Endothelial cell of umbilical vein (primary cell): ENCODE data around the gene KLK14. TPM values are rescaled to one million over a fixed set of nuclear protein-coding genes. Genes with fewer than 3 reads are reported as not detected.

Experiments
- BruUV-seq: library from RNA; stranded (reverse); fragments of 400-500 nt; replicated peaks from 2 replicates; lab custom pipeline; 2021; lab: Mats Ljungman, UMichigan
- CTCF ChIA-PET: fragments of 300-600, 350-600 bp; sonication (Branson Sonifier 250); formaldehyde crosslinking; loops from one replicate; lab custom pipeline; 2021; ENCODE audit warnings: antibody characterized with exemption, inconsistent platforms; lab: Charles Lee
- POLR2A ChIA-PET: fragments of 300-600, 350-600 bp; sonication (Branson Sonifier 250); formaldehyde crosslinking; loops from one replicate; lab custom pipeline; 2021; ENCODE audit warnings: antibody characterized with exemption, inconsistent platforms; lab: Charles Lee
- DNase-seq: peaks from one replicate; pipeline ENCODE4 v3.0.0-alpha.2; 2011; ENCODE audit warnings: low read depth, low spot score
- FAIRE-seq: peaks from 2 replicates; lab custom pipeline; 2011; peaks lifted over from hg19 to GRCh38; lab: Jason Lieb, UNC
- H2AFZ ChIP-seq: 2 replicates; pipeline ENCODE4 v1.6.0; 2012; ENCODE audit warnings: low read depth, low read length, control low read depth, inconsistent platforms
- H3K27ac ChIP-seq: 2 replicates; pipeline ENCODE4 v1.5.1; 2011; ENCODE audit warnings: low read depth, mild to moderate bottlenecking, control low read depth, low read length, moderate library complexity; ENCODE audit not compliant: insufficient read depth
- H3K27me3 ChIP-seq, 2 experiments: 2 replicates each; pipeline versions ENCODE4 v1.6.0 to v1.6.1; 2011; ENCODE audit warnings: low read length in 2 of 2, mixed read lengths in 1 of 2; ENCODE audit not compliant: control insufficient read depth in 2 of 2, insufficient read depth in 2 of 2
- H3K36me3 ChIP-seq, 2 experiments: 2 replicates in 1 of 2; 3 replicates in 1 of 2; pipeline ENCODE4 v1.5.1; 2011; ENCODE audit warnings: low read length in 2 of 2, mild to moderate bottlenecking in 1 of 2, moderate library complexity in 1 of 2; ENCODE audit not compliant: control insufficient read depth in 2 of 2, insufficient read depth in 2 of 2; ENCODE audit errors: extremely low read depth in 1 of 2
- H3K4me1 ChIP-seq: 3 replicates; pipeline ENCODE4 v1.5.1; 2011; ENCODE audit warnings: mild to moderate bottlenecking, low read length; ENCODE audit not compliant: control insufficient read depth, insufficient read depth; ENCODE audit errors: extremely low read depth
- H3K4me2 ChIP-seq: 2 replicates; pipeline ENCODE4 v1.6.1; 2011; ENCODE audit warnings: low read length, control low read depth, mixed read lengths; ENCODE audit not compliant: insufficient read depth
- H3K4me3 ChIP-seq, 3 experiments: fragments of 200-600 bp in 1 of 3; sonication (generic), shearing (Covaris generic) in 1 of 3; replicated peaks in 1 of 3; 2 replicates each; pipeline ENCODE4 v1.5.1; 2011 to 2016; ENCODE audit warnings: control low read depth in 3 of 3, low read length in 3 of 3, mild to moderate bottlenecking in 2 of 3, inconsistent platforms in 1 of 3, low read depth in 1 of 3, moderate library complexity in 1 of 3; ENCODE audit not compliant: insufficient read depth in 1 of 3
- H3K79me2 ChIP-seq: 2 replicates; pipeline ENCODE4 v1.6.0; 2012; ENCODE audit warnings: low read length, inconsistent platforms; ENCODE audit not compliant: control insufficient read depth, insufficient read depth
- H3K9ac ChIP-seq: replicated peaks from 2 replicates; pipeline ENCODE3; 2011; ENCODE audit warnings: low read length, control low read depth; ENCODE audit not compliant: insufficient read depth; ENCODE audit errors: extremely low read depth
- H3K9me1 ChIP-seq: replicated peaks from 3 replicates; pipeline ENCODE4 v1.6.0; 2011; ENCODE audit warnings: mild to moderate bottlenecking, low read length; ENCODE audit not compliant: control insufficient read depth, insufficient read depth; ENCODE audit errors: extremely low read depth
- H3K9me3 ChIP-seq: replicated peaks from 2 replicates; pipeline ENCODE4 v1.5.1; 2012; ENCODE audit warnings: low read length, inconsistent platforms; ENCODE audit not compliant: control insufficient read depth, insufficient read depth
- H4K20me1 ChIP-seq: replicated peaks from 2 replicates; pipeline ENCODE3; 2011; ENCODE audit warnings: mild to moderate bottlenecking, low read length; ENCODE audit not compliant: control insufficient read depth, insufficient read depth; ENCODE audit errors: extremely low read depth
- EZH2 ChIP-seq: IDR thresholded peaks from 2 replicates; pipeline ENCODE4 v1.6.1; 2012; ENCODE audit warnings: borderline replicate concordance, low read depth, mild to moderate bottlenecking, moderate library complexity, low read length, inconsistent platforms; ENCODE audit not compliant: severe bottlenecking
- FOS ChIP-seq: IDR thresholded peaks from 2 replicates; pipeline ENCODE4 v1.6.1; 2011; ENCODE audit warnings: mild to moderate bottlenecking, low read length, moderate library complexity, borderline replicate concordance; ENCODE audit not compliant: insufficient read depth
- GATA2 ChIP-seq: IDR thresholded peaks from 2 replicates; pipeline ENCODE4 v1.7.0; 2011; ENCODE audit warnings: low read depth, mild to moderate bottlenecking, moderate library complexity, mixed read lengths, low read length; ENCODE audit not compliant: insufficient read length, insufficient read depth
- JUN ChIP-seq: IDR thresholded peaks from 2 replicates; pipeline ENCODE4 v1.6.1; 2011; ENCODE audit warnings: borderline replicate concordance, low read depth; ENCODE audit not compliant: insufficient read length, insufficient read depth
- MYC ChIP-seq: IDR thresholded peaks from one replicate; pipeline ENCODE4 v1.6.1; 2011; ENCODE audit warnings: mild to moderate bottlenecking, low read depth, low read length
- POLR2A ChIP-seq: IDR thresholded peaks from 2 replicates; pipeline ENCODE4 v1.6.1; 2012; ENCODE audit warnings: low read depth, mild to moderate bottlenecking, control low read depth, low read length
- POLR2AphosphoS5 ChIP-seq: IDR thresholded peaks from 2 replicates; pipeline ENCODE4 v1.6.1; 2012; ENCODE audit warnings: low read depth, mild to moderate bottlenecking, control low read depth, low read length, moderate library complexity; ENCODE audit not compliant: insufficient read depth
- dilution Hi-C: fragments of 300-500 bp; cut with MboI; formaldehyde crosslinking; loops from one replicate; pipeline ENCODE4 v1.15.0; 2019; ENCODE audit warnings: low sequenced_read_pairs; ENCODE audit not compliant: extremely low pct_ligation_motif_present
- intact Hi-C: fragments of 100-400 bp; cut with micrococcal nuclease; formaldehyde crosslinking; loops from one replicate; pipeline ENCODE4 v1.10.0; 2022
- polyA plus RNA-seq, 4 experiments: library from polyadenylated mRNA; depleted of rRNA in 3 of 4; stranded (reverse) in 3 of 4; unstranded in 1 of 4; fragments of >200 nt; gene quantifications; 2 replicates each; pipeline versions ENCODE4 v1.2.1 to v1.2.3, GENCODE V29; 2011 to 2012; ENCODE audit warnings: missing spikeins in 1 of 4
- total RNA-seq: library from RNA; stranded (reverse); gene quantifications from 2 replicates; pipeline ENCODE4 v1.2.3, GENCODE V29; 2021
- TF ChIP-seq, protein P1 (sequence below): IDR thresholded peaks from 2 replicates; pipeline ENCODE4 v1.6.1; 2011; ENCODE audit not compliant: insufficient read depth, insufficient read length
- TF ChIP-seq, protein P2 (sequence below), 2 donors: IDR thresholded peaks; 1 replicate in 1 of 2; 2 replicates in 1 of 2; pipeline ENCODE4 v1.5.1; 2011; ENCODE audit warnings: low read length in 2 of 2, mild to moderate bottlenecking in 2 of 2, moderate library complexity in 2 of 2, control low read depth in 1 of 2, inconsistent platforms in 1 of 2, low read depth in 1 of 2; ENCODE audit not compliant: insufficient read depth in 1 of 2; ENCODE audit errors: extremely low read depth in 1 of 2

The KLK14 gene
- total and polyA plus RNA-seq, 2 donors (not counting 3 experiments of a cell fraction or from before 2014, with no cell fraction given): 0.12 TPM; not detected in 1

DNA sequence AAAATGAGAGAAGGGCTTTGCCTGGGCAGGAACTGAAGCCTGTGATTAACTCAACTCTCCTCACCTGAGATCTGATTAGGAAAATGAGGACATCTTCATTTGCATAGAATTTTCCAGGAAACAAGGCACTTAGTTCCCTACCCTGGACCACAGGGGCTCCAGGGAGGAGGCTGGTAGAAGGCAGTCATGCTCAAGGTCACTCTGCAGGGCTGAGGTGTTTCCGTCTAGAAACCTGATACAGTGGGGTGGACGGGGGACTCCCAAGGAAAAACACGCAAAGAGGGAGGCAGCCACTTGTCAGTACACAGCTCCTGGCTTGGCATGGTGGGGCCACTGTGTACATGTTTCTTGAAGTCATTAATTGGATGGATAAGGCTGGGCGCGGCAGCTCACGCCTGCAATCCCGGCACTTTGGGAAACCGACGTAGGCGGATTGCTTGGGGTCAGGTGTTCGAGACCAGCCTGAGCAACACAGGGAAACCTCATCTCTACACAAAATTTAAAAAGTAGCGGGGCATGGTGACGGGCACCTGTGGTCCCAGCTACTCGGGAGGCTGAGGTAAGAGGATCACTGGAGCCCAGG lies 6.0 kb downstream of the KLK14 start:
- TF ChIP-seq EZH2: no peak
- TF ChIP-seq MYC: no peak
- no peak for TF ChIP-seq GATA2
- no peak for TF ChIP-seq POLR2A
- TF ChIP-seq, protein P1, sequence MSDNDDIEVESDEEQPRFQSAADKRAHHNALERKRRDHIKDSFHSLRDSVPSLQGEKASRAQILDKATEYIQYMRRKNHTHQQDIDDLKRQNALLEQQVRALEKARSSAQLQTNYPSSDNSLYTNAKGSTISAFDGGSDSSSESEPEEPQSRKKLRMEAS: no peak
- TF ChIP-seq, protein P2, sequence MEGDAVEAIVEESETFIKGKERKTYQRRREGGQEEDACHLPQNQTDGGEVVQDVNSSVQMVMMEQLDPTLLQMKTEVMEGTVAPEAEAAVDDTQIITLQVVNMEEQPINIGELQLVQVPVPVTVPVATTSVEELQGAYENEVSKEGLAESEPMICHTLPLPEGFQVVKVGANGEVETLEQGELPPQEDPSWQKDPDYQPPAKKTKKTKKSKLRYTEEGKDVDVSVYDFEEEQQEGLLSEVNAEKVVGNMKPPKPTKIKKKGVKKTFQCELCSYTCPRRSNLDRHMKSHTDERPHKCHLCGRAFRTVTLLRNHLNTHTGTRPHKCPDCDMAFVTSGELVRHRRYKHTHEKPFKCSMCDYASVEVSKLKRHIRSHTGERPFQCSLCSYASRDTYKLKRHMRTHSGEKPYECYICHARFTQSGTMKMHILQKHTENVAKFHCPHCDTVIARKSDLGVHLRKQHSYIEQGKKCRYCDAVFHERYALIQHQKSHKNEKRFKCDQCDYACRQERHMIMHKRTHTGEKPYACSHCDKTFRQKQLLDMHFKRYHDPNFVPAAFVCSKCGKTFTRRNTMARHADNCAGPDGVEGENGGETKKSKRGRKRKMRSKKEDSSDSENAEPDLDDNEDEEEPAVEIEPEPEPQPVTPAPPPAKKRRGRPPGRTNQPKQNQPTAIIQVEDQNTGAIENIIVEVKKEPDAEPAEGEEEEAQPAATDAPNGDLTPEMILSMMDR (IDR thresholded peaks at IDR 0.05; ENCODE audit: extremely low read depth in 1 of 2, insufficient read depth in 1 of 2, low read depth in 1 of 2, low read length in 2 of 2): no peak
- TF ChIP-seq JUN: no peak
- no peak for TF ChIP-seq POLR2AphosphoS5
- no peak for TF ChIP-seq FOS
- Histone ChIP-seq H4K20me1 (no peaks in the 10 kb centered on the region), H3K27me3 (no peaks in the 10 kb centered on the region), H3K4me2 (no peak overlapping the region), H3K9me1 (no peaks in the 10 kb centered on the region), H2AFZ (no peak overlapping the region), H3K9ac (no peak overlapping the region), H3K4me1 (no peaks in the 10 kb centered on the region), H3K9me3 (no peaks in the 10 kb centered on the region), H3K4me3 (no peak overlapping the region), H3K27ac (no peak overlapping the region), H3K36me3 (no peaks in the 10 kb centered on the region), H3K79me2 (no peaks in the 10 kb centered on the region)
- intact Hi-C loops: no loop called here
- CTCF ChIA-PET: no interaction called here
- DNase-seq: no peak
- no peak for FAIRE-seq
- BruUV-seq: no TSS peak
- dilution Hi-C loops: no loop called here
- POLR2A ChIA-PET: no interaction called here
